ENCODE data around the gene APEH.

DNA sequence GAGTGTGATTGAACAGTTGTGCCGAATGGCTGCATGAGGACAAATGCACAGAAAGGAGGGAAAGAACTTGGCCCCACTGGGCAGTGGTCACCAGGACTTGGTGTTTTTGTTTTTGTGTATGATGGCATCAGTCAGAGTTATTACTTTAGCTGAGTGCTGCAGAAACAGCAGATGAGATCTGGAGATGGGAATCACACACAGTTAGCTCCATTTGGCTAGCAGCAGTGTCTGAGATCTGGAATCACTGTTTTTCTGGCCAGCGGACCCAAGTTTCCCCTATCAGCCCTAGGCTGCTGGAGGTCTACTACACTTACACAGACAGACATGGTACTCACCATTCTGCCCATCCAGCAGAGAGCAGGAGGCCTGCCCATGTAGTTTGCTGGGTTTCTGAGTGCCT is 45.9 kb upstream of the APEH start:
- TF ChIP-seq, protein P1, sequence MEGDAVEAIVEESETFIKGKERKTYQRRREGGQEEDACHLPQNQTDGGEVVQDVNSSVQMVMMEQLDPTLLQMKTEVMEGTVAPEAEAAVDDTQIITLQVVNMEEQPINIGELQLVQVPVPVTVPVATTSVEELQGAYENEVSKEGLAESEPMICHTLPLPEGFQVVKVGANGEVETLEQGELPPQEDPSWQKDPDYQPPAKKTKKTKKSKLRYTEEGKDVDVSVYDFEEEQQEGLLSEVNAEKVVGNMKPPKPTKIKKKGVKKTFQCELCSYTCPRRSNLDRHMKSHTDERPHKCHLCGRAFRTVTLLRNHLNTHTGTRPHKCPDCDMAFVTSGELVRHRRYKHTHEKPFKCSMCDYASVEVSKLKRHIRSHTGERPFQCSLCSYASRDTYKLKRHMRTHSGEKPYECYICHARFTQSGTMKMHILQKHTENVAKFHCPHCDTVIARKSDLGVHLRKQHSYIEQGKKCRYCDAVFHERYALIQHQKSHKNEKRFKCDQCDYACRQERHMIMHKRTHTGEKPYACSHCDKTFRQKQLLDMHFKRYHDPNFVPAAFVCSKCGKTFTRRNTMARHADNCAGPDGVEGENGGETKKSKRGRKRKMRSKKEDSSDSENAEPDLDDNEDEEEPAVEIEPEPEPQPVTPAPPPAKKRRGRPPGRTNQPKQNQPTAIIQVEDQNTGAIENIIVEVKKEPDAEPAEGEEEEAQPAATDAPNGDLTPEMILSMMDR (IDR thresholded peaks at IDR 0.05) = no peak
- TF ChIP-seq POLR2A (IDR thresholded peaks at IDR 0.05) = no peak
